ENCODE measurements around the gene NRP1.

- no peak for TF ChIP-seq MYC (IDR thresholded peaks at IDR 0.05; ENCODE audit: borderline replicate concordance, low read length)
- no peak for TF ChIP-seq CTCF (IDR thresholded peaks at IDR 0.05)
- TF ChIP-seq RFX5 (IDR thresholded peaks at IDR 0.05) = no peak
- TF ChIP-seq USF2 (IDR thresholded peaks at IDR 0.05) = no peak
- no peak for TF ChIP-seq REST (IDR thresholded peaks at IDR 0.05)
- no peak for TF ChIP-seq POLR2A (IDR thresholded peaks at IDR 0.05; ENCODE audit: low read length)
Measured at GRCh38 chr10:33244354-33244967, 90.0 kb downstream of the NRP1 start.
